ENCODE results near the gene PLEKHA1.

Gene PLEKHA1

GRCh38 chr10:122461729-122462532 is 87.4 kb downstream of the PLEKHA1 start:
- DNase-seq (ENCODE audit: low read depth): no peak

- no peak for DNase-seq (ENCODE audit: low read depth)
These were observed 88.3 kb downstream of the PLEKHA1 start for GRCh38 chr10:122462533-122463465.

DNA sequence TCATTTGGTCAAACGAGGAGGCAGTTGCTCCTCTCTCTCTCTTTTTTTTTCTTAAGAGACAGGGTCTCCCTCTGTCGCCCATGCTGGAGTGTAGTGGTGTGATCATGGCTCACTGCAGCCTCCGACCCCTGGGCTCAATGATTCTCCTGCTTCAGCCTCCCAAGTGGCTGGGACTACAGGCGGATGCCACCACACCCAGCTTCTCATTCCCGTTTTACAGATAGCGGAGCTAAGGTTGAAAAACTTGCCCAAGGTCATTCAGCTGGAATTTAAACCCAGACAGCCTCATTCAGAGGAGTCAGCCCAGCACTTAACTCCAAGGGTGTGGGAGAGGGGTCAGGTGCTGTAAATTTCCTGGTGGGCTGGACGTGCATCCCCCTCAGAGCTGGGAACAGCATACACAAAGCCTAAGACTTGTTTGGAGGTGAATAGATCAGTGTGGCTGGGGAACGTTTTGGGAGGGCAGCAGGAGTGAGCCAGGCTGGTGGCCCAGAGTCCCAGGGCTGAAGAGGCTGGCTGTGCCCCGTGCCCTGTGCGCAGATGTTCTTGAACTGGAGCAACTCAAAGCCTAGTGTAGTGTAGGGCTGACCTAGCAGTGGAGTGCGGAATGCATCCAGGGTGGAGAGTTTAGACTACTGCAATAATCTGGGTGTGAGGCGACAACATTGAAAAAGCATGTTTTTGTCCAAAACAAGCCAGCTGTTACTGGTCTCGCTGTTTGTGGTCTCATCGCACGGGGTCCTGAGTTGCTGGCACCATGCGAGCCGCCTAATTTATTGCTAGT is 89.2 kb downstream of the PLEKHA1 start:
- no peak for DNase-seq (ENCODE audit: low read depth)

GRCh38 chr10:122464250-122464510 is 89.7 kb downstream of the PLEKHA1 start:
- no peak for DNase-seq (ENCODE audit: low read depth)

GRCh38 chr10:122464586-122464985 is 90.1 kb downstream of the PLEKHA1 start:
- no peak for DNase-seq (ENCODE audit: low read depth)

- no peak for DNase-seq (ENCODE audit: low read depth)
These were observed 91.0 kb downstream of the PLEKHA1 start for GRCh38 chr10:122465401-122466040.

DNA sequence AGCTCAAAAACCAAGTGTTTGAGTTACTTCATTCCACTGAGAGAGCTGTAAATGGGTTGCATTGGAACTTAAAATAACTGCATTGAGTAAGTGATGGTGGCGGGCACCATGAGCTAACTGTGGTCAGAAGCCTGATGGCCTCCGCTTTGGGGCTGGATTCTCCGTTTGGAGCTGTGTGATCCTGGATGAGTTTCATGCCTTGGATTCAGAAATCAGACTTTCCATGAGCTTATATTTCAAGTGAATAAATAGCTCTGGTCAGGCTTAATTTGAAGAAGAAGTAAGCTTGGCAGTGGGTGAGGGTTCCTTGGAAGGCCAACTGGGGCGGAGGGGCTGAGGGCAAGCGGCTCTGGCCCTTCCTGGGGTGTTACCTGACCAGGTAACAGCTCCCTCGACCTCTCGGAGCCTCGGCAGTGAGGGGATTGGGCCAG is 92.5 kb downstream of the PLEKHA1 start:
- no peak for DNase-seq (ENCODE audit: low read depth)

GRCh38 chr10:122467701-122468100 is 93.2 kb downstream of the PLEKHA1 start:
- no peak for DNase-seq (ENCODE audit: low read depth)

DNA sequence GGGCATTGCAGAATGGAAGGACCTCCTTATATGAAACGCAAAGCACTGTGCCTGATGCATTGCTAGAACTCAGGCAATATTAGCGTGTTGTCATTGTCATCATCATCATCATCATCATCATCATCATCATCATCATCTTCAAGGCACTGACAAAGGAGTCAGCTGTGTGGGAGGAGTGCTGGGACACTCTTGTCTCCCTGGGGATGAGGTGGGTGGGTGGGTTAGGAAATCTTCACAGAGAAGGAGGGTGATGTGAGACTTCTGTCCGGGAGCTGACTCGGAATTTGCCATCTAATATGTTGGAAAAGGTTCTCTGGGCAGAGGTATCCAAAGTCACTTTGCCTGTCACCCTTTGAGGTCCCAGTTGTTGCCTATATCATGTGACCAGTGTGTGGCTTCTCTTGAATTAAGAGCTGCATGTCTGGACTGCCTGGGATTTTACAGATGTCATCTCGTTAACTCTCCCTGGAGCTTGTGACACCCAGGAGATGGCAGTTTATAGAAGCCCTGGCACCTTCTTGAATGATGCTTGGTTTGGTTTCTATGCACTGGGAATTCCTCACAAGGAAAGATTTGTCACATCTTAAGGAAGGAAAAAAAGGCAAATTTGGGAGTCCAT is 93.9 kb downstream of the PLEKHA1 start:
- DNase-seq (ENCODE audit: low read depth): no peak

DNA sequence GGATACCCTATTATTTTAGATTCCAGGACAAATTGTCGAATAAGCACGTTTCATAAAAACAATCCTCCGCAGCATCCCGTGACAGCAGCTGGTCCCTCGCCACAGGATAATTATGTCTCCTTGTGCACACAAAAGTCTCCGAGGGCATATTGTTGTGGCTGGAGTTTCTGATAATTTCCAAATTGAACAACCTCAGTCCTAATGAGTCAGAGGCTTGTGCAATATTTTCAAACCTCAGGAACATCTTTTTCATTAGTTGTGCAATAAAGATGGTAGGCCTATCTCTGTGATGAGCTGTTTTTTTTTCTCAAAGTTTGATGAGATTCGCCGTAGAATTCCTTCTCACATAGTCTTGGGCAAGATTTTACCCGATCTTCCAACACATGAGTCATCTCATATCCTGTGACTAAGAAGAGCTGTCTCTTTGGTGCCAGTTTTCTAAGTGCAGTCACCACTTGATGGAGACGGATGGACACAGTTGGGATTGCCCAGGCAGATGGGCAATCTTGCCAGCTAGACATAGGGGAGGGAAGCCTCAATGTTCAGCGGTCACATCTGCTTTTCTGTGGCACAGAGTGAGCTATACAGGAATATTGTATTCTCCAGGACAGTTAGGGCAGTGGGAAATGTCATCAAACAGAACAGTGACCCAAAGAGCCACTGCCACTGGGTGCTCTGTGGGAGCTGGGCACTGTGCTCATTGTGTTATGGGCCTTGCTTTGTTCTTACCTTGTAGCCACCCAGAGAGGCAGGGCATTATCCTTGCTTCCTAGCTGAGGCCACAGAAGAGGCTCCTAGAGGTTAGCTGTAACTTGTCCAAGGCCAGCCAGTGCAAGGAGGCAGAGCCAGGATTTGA is 94.6 kb downstream of the PLEKHA1 start:
- no peak for DNase-seq (ENCODE audit: low read depth)

GRCh38 chr10:122469848-122470247 is 95.3 kb downstream of the PLEKHA1 start:
- DNase-seq (ENCODE audit: low read depth): no peak

DNA sequence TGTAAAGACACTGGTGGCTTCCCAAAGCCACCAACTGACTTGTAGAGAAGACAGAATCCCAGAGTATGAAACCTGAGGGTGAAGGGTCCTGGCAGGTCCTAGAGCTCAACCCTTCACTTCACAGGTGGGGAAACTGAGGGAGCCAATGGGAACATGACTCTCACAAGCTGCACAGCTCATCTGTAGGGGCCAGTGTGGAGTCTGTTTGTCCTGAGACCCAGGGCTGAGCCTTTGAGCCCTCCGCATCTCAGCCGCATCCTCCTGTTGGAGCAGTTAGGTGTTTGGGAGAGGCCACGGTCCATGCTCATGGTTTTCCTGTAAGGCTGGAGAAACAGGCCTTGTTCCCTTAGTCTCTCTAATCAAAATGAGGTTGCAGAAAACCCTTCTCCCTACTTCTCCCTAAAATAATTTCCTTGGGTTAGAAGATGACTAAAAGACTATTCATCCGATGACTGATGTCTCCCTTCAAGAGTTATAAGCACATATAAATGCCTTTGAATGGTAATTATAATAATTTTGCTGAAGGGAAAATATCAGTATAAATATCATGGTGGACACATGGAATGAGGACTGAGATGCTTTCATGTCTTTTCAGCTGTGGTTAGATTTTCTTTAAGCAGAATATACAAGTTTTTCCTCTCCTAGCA is 97.1 kb downstream of the PLEKHA1 start:
- no peak for DNase-seq (ENCODE audit: low read depth)

GRCh38 chr10:122473116-122473515 is 98.6 kb downstream of the PLEKHA1 start:
- no peak for DNase-seq (ENCODE audit: low read depth)

GRCh38 chr10:122474131-122474818 is 99.8 kb downstream of the PLEKHA1 start:
- no peak for DNase-seq (ENCODE audit: low read depth)

DNA sequence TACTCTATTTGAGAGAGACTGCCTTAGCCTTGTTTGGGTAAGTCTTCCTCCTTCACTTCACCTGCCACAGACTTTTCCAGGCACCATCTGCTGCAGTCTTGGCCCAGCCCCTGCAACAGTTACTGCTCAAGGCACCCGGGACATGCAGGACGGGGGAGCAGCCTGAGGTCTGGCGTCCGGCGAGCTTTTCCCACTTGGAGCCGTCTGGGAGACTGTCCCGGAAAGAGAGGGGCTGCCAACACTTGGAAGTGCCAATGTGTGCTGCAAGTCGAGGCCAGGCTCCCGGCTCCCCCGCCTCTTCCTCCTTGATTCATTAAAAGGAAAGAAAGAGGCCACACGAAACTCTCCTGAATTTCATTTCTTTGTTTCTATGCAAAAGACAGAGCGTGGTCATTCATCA is 100.6 kb downstream of the PLEKHA1 start:
- no peak for DNase-seq (ENCODE audit: low read depth)

DNA sequence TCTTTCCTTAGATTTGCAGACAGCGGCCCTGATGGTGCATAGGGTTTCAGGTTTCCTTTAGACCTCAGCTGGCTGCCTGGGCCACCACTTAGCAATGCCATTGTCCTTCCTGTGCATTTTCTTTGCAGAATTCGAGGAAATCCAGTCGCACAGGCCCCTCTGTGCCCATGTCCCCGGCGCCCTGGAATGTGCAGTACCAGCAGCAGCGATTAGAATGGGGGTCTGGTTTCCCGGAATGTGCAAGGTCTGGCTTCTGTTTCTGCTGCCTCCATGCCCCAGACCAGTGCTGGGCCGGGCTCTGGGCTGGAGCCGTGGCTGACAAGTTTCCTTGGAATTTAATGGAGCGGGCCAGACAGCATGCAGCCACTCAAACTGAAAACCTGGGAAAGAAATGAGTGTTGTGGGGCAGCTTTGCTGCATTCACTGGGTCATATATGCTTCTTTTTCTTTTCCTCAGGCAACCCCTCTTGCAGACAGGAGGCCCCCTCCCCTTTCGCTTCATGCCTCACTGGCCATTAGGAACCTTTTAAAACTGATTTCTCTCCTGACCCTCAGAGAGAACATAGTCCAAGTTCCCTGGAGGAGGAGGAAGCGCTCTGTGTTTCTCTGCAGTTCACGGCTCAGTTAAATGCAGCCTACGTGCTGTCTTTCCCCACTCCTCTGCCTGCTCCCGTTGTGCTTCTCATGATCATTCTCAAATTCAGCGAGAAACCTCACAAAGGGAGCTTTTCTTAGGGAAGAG is 101.3 kb downstream of the PLEKHA1 start:
- no peak for DNase-seq (ENCODE audit: low read depth)

DNA sequence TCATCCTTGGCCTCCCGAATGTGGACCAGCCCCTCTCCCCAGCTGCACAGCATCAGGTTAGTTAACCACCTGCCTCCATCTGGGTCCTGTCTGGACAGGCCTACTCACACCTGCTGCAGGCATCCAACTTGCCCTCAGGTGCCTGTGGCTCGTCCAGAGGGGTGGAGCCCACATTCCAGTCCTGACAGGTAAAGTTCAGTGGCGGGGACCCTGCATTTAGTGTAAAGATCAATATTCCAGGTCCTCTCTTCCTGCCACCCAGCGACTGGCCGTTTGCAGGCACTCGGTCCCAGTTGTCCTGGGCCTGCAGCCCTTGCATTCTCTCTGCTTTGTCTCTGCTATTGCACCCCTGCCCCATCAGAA is 101.8 kb downstream of the PLEKHA1 start:
- DNase-seq (ENCODE audit: low read depth): no peak

- DNase-seq (ENCODE audit: low read depth): no peak
These were observed 102.9 kb downstream of the PLEKHA1 start for GRCh38 chr10:122477436-122477835.

DNA sequence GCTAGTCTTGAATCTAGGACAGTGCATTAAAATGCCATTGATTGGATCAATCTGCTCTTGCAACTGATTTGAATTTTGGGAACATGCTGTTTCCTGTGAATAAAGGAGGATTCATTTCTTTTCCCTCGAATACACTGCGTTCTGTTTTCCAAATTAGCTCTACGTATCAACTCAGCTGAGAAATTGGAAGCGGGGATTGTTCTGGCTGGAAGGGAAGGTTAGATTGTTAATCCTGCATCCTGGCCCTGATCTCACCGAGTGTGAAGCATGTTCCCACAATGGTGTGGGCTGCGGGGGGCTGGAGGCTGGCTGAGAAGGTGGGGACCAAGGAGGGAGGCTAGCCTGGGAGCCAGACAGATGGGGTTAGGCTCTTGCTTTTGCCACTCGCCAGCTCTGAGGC is 104.5 kb downstream of the PLEKHA1 start:
- DNase-seq (ENCODE audit: low read depth): no peak

Measured in stimulated activated CD8-positive, alpha-beta memory T cell treated with anti-CD3 and anti-CD28 coated beads, Interleukin-12 subunit alpha, Interleukin-12 subunit beta, amount 100 ng/mL, for 4 hours (primary cell).